GM12892 (cell line): ENCODE data around the gene SLC1A3.

Source experiments
- DNase-seq: peaks from one replicate; pipeline ENCODE4 v3.0.0; 2011; ENCODE audit not compliant: insufficient read length
- FAIRE-seq: peaks from 2 replicates; lab custom pipeline; 2011; peaks lifted over from hg19 to GRCh38; lab: Jason Lieb, UNC
- POLR2A ChIP-seq: IDR thresholded peaks from 2 replicates; pipeline ENCODE4 v1.6.1; 2011; ENCODE audit warnings: low read depth, low read length, control low read depth
- POLR2AphosphoS5 ChIP-seq: IDR thresholded peaks from 2 replicates; pipeline ENCODE4 v1.6.1; 2011; ENCODE audit warnings: low read depth, low read length, control low read depth
- TAF1 ChIP-seq: IDR thresholded peaks from 2 replicates; pipeline ENCODE4 v1.6.1; 2011; ENCODE audit warnings: low read depth, mild to moderate bottlenecking, control low read depth, low read length, borderline replicate concordance

The SLC1A3 gene

DNA sequence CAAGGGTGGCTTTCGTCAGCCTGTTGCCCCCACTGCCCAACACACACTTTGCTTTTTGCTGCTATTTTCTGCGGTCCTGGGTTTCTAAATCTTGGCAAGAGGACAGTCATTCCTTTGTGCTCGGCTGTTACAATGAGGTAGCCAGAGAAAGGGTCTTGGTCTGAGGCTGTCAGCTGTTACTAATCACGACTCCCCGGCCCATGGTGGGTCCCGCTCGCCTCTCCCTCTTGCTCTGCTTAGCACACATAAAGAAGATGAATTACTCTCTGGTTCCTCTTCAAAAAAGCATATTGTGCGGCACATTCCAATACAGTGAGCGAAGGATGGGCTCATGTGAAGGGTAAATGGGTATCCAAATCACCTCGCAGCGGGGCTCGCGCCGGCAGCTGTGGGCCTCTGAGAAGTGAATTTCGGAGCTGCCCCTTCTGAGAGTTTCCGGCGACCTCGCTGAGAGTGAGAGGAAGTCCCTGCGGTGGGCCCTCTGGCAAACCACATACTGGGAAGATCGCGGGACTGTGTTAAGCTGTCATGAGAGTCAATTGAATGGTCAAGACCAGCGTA is 56.0 kb downstream of the SLC1A3 start:
- no peak for TF ChIP-seq POLR2AphosphoS5
- TF ChIP-seq TAF1: no peak
- no peak for TF ChIP-seq POLR2A
- FAIRE-seq: no peak
- DNase-seq: no peak

DNA sequence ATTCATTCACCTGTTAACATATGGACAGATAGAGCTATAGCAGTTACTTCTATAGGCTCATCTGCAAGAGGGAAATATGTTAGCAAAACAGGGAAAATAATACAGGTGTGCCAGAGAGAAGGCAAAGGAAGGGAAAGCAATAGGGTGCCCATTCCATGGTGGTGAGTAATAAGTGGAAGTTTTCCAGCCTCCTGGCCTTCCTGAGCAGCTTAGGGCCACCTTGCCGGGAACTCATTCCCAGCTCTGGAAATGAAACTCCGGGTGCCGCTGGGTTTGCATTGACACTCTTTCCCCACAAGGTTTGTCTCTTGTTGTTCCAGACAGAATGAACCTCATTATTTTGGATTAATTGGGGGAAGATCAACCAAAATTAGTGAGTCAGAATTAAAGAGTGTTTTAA is 58.4 kb downstream of the SLC1A3 start:
- TF ChIP-seq TAF1 (no peak), POLR2A (no peak), POLR2AphosphoS5 (no peak)
- DNase-seq (no peak), FAIRE-seq (no peak)

DNA sequence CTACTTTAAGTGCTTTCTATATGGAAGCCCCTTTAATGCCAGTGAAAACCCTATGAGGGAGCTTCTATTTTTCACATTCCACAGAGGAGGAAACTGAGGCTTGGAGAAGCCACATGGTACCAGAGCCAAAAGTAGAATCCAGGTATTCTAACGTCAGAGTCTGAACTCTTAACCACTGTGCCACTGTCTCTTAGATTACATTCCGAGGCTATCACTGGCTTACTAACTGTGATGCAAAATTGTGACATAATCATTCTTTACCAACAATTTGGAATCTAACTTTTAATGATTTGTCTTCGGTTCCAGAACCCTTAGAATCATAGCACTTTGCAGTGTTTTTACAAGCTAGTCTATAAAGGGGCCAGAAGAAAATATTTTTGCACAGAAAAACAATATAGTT is 59.2 kb downstream of the SLC1A3 start:
- DNase-seq (no peak), FAIRE-seq (no peak)
- TF ChIP-seq POLR2AphosphoS5 (no peak), TAF1 (no peak), POLR2A (no peak)

DNA sequence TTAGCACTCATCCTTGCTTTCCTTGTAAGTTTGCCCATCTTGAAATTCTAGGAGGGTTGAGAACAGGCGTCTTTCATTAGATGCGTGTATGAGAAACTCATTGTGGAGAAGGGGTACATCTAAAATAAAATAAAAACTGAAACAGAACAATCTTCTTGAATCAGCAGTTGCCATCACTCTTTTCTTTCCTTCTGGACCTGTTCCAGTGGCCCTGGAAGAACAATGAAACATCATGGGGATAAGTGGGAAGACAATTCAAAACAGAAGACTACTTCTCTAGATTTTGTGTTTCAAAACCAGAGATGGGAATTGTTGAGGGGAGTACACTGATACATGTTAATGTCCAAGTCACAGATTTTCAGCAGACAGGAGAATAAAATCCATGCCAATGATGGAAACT is 59.9 kb downstream of the SLC1A3 start:
- TF ChIP-seq TAF1 (no peak), POLR2AphosphoS5 (no peak), POLR2A (no peak)
- no peak for DNase-seq
- FAIRE-seq: no peak

DNA sequence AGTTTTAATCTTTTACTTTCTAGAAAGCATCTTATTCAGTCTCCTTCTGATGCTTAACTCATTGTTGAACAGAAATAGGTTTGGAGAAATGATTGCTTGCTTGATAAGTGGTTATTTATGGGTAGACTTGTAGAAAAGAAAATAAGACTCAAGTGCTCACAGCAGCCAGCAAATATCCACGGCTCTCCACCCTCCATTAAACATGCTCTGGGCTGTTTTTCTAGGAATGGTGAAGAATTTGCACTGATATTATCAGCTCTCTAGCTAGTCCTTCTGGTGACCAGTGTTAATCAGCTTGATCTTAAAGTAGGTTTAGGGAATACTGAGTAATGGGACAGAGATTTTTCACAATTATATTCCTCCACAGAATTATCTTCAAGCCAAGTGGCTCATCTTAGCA is 60.6 kb downstream of the SLC1A3 start:
- DNase-seq (no peak), FAIRE-seq (no peak)
- TF ChIP-seq POLR2A: no peak

DNA sequence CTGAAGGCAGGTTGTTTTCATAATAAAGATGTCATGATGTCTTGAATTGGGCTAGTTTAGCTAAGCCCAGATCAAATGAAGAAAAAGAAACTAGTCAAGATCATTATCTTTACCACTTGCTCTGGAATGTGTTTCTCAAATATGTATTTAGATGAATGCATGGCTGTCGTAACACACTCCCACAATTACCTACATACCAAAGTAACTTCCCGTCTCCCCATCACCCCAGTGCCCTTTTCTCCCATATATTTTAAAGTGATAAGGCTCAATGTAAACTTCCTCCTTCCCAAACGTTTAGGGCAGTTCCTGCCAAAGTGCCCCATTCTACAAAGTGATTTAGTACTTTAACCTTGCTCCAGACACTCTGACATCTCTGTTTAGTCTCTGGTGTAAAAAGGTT is 61.4 kb downstream of the SLC1A3 start:
- TF ChIP-seq TAF1 (no peak), POLR2A (no peak), POLR2AphosphoS5 (no peak)
- FAIRE-seq (no peak), DNase-seq (no peak)

DNA sequence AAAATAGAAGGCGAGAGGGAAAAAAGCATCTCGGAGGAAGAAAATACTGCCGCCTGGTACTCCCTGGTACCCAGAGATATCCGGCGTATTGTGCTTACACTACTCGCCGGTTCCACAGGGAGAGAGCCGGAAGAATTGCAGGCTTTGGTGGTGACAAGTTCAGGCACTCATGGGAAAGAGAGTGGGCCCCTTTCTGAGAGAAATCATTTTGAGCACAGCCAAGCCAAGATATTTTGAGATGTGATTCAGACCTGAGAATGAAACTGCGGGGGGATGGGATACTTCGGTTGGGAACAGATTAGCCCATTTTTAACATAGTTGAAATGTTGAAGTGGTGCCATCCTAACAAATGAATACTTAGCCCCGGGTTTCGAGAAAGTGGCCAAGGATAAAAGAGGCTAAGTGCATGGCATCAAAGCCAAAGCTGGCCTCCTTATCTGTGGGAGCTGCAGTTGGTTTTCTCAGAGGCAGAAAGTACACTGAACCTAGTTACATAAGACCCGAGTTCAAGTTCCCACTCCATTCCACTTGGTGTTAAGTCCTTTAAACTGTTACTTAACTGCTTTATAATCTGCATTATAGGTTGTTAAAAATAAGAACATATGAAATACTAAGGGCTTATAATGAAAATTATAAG is 62.7 kb downstream of the SLC1A3 start:
- no peak for TF ChIP-seq POLR2A
- no peak for TF ChIP-seq TAF1
- no peak for TF ChIP-seq POLR2AphosphoS5
- DNase-seq (no peak), FAIRE-seq (no peak)

DNA sequence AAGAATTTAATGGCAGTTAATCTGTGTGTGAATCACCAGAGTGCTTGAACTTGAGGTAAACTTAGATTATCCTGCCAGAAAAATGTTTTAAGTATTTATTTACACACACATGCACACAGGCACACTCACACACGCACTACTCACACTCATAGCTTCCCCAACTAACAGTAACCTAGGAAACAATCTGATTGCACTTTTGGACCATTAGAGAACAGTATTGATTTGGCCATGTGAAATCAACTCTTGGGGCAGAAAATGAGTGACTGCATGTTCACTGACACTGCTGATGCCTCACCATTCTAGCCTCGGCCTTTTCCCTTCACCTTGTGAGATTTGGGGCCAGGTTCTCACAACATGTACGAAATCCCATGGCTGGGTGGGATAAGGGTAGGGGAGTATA is 64.1 kb downstream of the SLC1A3 start:
- TF ChIP-seq POLR2A (no peak), TAF1 (no peak), POLR2AphosphoS5 (no peak)
- FAIRE-seq (no peak), DNase-seq (no peak)

DNA sequence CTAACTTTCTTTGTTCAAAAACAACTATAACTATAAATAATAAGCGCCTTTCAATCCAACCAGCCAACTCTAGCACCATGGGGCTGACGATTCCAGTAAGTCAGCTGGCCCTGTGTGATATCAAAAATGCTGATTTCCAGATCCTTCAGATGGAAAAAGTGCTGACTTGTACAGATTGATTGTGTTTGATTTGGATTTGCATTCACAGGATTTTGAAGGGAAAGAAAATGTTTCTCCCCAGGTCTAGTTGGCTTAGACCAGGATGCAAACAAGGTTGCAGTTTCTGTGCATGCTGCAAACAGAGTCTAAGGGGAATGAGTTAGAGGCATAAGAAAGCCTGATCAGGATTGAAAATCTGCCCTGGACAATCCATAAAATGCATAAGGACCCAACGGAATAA is 68.9 kb downstream of the SLC1A3 start:
- TF ChIP-seq POLR2A (no peak), POLR2AphosphoS5 (no peak), TAF1 (no peak)
- DNase-seq (no peak), FAIRE-seq (no peak)

DNA sequence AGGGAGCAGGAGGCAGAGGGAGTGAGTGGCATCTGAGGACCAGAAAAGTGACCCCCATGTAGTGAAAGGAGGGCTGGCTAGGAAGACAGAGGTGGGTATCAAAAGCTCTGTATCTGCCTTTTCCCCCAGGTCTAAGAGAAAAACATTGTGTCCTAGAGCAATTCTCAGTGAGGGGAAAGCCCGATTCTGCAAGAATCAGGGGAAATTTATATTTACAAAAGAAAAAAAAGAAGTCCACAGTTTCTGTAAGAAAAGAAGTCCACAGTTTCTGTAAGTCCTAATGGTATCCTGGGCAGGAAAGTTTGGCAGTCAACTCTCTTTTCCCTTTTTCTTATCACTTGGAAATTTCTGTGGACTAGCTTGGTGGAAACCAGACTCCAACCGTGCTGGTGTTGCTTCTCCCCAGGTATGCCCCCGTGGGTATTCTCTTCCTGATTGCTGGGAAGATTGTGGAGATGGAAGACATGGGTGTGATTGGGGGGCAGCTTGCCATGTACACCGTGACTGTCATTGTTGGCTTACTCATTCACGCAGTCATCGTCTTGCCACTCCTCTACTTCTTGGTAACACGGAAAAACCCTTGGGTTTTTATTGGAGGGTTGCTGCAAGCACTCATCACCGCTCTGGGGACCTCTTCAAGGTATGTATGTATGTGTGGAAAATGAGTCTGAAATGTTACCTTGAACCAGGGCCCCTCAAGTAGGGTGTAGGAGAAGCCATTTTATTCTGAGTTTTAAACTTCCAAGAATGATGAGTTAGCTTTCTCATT is 73.0 kb downstream of the SLC1A3 start:
- TF ChIP-seq POLR2AphosphoS5: no peak
- no peak for TF ChIP-seq TAF1
- no peak for TF ChIP-seq POLR2A
- no peak for FAIRE-seq
- no peak for DNase-seq

DNA sequence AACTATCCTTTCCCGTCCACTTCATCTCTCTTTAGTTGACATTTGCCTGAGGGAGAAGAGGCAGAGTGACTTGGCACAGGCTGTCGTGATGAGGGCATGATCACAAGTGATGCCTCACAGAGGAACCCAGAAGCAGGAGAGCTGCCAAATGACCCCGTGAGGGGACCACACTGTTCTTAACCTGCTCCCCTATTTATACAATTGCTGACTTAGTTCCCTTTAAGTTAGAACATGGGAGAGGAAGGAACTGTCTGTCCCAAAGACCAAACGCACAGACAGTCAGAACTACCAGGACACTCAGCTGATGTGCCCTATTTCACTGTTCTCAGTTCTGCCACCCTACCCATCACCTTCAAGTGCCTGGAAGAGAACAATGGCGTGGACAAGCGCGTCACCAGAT is 73.7 kb downstream of the SLC1A3 start:
- TF ChIP-seq POLR2AphosphoS5: no peak
- TF ChIP-seq POLR2A: no peak
- no peak for TF ChIP-seq TAF1
- no peak for DNase-seq
- FAIRE-seq: no peak

DNA sequence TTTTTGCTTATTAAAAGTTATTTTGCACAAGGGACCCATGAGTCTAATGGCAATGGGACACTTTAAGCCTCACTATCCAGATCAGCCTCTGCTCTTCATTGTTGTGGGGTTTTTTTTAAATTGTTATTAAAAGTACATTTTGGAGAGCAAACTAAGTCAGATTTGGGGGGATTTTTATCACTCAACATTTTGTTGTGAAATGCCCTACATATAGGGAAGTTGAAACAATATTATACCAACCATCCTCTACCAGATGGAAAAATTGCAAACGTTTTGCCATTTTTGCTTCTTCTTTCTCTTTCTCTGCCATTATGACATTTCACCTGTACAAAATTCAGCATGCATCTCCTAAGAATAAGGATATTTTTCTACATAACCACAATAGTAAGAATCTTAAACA is 75.3 kb downstream of the SLC1A3 start:
- TF ChIP-seq POLR2A (no peak), TAF1 (no peak), POLR2AphosphoS5 (no peak)
- DNase-seq (no peak), FAIRE-seq (no peak)
